Duodenal mucosa (tissue), 2 donors: ENCODE results near the gene C14orf180.

Experiments used
- H3K27ac ChIP-seq: one replicate; pipeline ENCODE4 v1.7.0; 2013; ENCODE audit warnings: low read depth, low read length
- H3K27me3 ChIP-seq, 2 donors: one replicate each; pipeline ENCODE4 v1.7.0; 2013; ENCODE audit warnings: low read length in 2 of 2, control low read depth in 1 of 2; ENCODE audit not compliant: insufficient read depth in 2 of 2, control insufficient read depth in 1 of 2
- H3K36me3 ChIP-seq, 2 donors: one replicate each; pipeline ENCODE4 v1.7.0; 2013; ENCODE audit warnings: low read length in 2 of 2, control low read depth in 1 of 2; ENCODE audit not compliant: insufficient read depth in 2 of 2, control insufficient read depth in 1 of 2
- H3K4me1 ChIP-seq, 2 donors: one replicate each; pipeline ENCODE4 v1.7.0; 2013; ENCODE audit warnings: low read length in 2 of 2, control low read depth in 1 of 2; ENCODE audit not compliant: insufficient read depth in 2 of 2, control insufficient read depth in 1 of 2
- H3K4me3 ChIP-seq, 2 donors: one replicate each; pipeline ENCODE4 v1.7.0; 2013; ENCODE audit warnings: low read length in 2 of 2, low read depth in 1 of 2
- H3K9ac ChIP-seq, 2 donors: one replicate each; pipeline ENCODE4 v1.7.0; 2013; ENCODE audit warnings: low read length in 2 of 2, low read depth in 1 of 2
- H3K9me3 ChIP-seq, 2 donors: one replicate each; pipeline ENCODE4 v1.7.0; 2013; ENCODE audit warnings: low read length in 2 of 2, control low read depth in 1 of 2; ENCODE audit not compliant: control insufficient read depth in 1 of 2

Gene C14orf180

DNA sequence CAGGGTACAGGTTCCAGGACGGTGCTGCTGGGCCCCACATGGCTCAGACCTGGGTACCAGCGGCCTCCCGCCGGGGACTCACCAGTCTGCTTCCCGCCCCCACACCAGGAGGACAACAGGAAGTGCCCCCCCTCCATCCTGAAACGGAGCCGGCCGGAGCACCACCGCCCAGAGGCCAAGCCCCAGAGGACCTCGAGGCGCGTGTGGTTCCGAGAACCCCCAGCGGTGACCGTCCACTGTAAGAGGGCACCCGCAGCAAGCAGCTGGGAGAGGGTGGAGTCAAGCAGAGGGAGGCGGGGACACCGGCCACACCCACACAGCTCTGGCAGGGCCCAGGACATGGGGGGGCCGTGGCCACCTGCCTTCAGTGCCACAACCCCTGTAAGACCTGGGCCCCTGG is 8.1 kb downstream of the C14orf180 start:
- Histone ChIP-seq H3K4me3 (no peak overlapping the region), H3K27me3 (peaks cover 0 to 4% of the 10 kb centered on the region in 2 donors), H3K9ac (no peak overlapping the region), H3K27ac (no peak overlapping the region), H3K9me3 (no peaks in the 10 kb centered on the region), H3K4me1 (no peaks in the 10 kb centered on the region), H3K36me3 (no peaks in the 10 kb centered on the region)

DNA sequence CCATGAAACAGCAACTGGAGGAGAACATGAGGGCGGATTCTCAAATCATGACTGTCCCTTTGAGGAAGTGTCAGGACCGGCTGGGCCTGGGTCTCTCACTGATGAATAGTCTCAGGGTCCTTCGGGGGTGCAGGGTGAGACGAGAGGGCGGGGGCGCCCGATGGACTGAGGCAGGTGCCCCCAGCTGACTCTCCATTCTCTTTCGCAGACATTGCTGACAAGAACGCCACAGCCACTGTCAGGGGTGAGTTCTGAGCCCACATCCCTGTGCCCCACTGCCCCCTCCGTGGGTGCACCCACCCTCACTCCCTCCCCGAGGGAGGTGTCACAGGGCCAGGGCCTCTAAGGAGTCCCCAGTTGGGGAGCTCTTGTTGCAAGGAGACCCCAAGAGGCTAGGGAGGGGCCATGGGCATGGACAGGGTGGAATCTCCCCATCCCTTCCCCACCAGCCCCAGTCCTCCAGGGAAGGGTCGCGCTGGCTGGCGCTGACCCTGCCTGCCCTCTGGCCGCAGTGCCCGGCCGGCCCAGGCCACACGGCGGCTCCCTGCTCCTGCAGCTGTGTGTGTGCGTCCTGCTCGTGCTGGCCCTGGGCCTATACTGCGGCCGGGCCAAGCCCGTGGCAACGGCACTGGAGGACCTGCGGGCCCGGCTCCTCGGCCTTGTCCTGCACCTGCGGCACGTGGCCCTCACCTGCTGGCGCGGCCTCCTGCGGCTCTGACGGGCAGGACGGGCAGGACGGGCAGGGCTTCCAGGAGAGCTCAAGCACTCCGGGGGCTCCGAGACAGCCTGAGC is 8.7 kb downstream of the C14orf180 start:
- H3K36me3 ChIP-seq: no peaks in the 10 kb centered on the region
- H3K4me1 ChIP-seq: no peaks in the 10 kb centered on the region
- H3K4me3 ChIP-seq: no peak overlapping the region
- H3K9me3 ChIP-seq: no peaks in the 10 kb centered on the region
- peaks cover 0 to 3% of the 10 kb centered on the region in 2 donors for H3K27me3 ChIP-seq
- no peak overlapping the region for H3K9ac ChIP-seq
- no peak overlapping the region for H3K27ac ChIP-seq

DNA sequence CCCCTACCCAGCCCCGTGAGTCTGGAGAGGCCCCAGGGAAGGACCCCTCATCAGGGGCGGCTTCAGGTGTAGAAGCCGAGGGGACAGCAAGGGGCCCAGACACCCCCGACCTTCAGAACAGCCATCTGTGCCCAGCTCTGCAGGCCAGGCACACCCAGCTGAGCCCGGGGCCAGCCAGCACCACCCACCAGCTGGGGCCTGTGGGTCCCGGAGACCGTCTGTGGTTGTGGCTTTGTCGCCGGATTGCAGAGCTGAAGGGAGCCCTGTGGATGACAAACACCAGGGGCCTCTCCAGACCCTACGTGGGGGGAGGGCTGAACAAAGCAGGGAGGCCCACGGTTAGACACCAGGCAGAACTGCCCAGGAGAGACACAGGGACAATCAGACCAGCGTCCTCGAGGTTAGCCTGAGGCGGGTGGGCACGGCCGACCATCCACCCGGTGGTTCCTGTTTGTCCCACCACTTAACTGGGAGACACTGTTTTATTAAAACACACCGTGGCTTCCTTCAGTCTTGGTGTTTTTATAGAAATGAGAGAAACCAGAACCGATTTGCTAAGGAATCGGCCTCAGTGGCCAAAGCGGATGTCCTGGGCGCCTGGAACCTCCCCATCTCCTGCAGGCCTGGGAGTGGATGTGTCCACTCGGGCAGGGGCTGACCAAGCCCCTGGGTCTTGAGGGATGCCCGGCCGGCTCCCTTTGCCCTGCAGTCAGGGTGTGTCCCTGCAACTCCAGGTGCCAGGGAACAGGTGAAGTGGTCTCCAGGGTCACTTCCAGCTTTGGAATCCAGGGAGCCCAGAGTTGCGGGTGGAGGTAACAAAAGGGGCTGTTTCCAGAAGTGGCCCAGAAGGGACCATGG is 10.0 kb downstream of the C14orf180 start:
- H3K4me3 ChIP-seq: no peak overlapping the region
- H3K4me1 ChIP-seq: no peaks in the 10 kb centered on the region
- no peaks in the 10 kb centered on the region for H3K9me3 ChIP-seq
- H3K27me3 ChIP-seq: no peaks in the 10 kb centered on the region
- H3K36me3 ChIP-seq: no peaks in the 10 kb centered on the region
- no peak overlapping the region for H3K9ac ChIP-seq
- H3K27ac ChIP-seq: no peak overlapping the region

DNA sequence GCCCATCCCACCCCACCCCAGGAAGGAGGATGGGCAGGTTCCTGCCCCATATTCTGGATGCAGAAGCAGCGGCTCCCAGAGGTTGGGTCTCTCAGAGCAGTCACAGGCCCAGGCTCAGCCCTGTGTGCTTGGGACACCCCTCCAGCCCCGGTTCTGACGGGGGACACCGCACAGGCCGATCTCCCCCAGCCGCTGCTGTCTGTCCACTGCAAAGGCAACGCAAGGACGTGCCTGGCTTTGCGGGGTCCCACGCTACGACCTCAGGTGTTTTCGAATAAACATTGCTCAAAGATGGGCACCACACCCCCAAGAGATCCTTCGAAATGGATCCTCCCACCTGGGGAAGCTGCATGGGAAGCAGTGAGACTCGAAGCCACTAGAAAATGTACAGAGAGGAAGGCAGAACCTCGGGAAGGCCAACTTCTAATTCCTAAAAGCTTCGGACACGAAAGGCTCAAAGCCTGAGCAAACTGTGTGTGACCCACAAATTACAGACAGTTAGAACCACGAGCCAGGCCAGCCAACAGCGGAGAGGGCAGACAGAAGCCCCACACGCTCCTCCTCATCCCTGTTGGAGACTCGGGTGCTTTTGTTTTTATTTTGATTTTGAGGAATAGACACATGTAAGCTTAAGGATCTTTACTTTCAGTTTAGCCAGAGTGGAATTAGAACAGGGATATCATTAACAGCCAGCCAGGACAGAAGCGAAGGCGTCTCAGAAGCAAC is 10.8 kb downstream of the C14orf180 start:
- H3K27ac ChIP-seq: no peak overlapping the region
- no peaks in the 10 kb centered on the region for H3K9me3 ChIP-seq
- H3K27me3 ChIP-seq: no peaks in the 10 kb centered on the region
- H3K9ac ChIP-seq: no peak overlapping the region
- no peaks in the 10 kb centered on the region for H3K4me1 ChIP-seq
- no peak overlapping the region for H3K4me3 ChIP-seq
- no peaks in the 10 kb centered on the region for H3K36me3 ChIP-seq

DNA sequence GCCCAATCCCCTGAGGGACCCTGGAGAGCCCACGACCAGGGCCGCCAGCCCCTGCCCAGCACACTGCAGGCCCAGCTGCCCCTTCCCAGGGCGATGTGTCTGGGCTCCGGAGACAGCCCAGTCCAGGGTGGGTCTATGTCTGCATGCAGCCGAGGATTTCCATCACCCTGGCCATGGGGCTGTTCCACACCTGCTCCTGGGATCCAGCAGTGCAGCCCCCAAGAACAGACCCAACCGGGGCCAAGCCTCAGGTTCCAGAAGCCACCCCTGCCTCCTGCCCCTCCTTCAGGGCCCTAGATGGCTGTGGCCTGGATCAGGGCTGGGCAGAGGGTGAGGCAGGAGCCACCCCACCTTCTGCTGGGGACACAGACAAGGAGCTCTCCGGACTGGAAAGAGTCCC is 11.5 kb downstream of the C14orf180 start:
- no peaks in the 10 kb centered on the region for H3K4me1 ChIP-seq
- no peak overlapping the region for H3K27ac ChIP-seq
- no peak overlapping the region for H3K4me3 ChIP-seq
- no peaks in the 10 kb centered on the region for H3K36me3 ChIP-seq
- H3K9ac ChIP-seq: no peak overlapping the region
- H3K9me3 ChIP-seq: no peaks in the 10 kb centered on the region
- H3K27me3 ChIP-seq: no peaks in the 10 kb centered on the region

DNA sequence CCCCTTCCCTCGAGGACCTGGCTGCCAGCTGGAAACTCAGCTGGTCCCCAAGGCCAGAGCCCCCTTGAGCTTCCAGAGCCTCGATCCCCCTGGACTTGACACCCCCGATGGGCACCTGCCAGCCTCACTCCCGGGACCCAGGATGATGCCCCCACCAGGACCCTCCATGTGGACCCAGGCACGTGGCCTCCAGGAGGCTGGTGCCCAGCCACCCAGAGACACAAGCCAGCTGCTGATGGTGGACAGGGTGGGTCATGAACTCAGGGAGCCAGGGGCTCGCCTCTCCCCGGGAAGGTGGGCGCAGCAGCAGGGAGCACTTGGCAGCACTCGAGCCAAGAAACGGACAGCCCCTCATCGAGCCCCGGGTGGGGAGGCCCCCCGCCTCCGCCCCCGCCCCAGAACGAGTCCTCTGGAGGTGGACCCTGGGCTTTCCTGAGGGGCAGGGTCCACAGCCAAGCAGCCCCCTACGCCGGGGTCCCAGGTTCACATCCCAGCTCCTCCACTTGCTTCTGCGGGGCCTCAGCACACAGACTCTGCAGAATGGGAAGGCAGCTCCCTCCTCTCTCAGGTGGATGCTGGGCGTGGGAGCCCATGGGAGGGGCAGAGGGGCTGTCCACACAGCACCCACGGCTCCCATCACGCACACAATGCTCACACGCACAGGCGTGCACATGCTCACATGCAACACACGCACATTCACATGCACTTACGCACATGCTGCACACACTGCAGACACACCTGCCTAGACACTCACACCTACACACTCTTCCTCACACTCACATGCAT is 12.1 kb downstream of the C14orf180 start:
- Histone ChIP-seq H3K27ac (no peak overlapping the region), H3K36me3 (no peaks in the 10 kb centered on the region), H3K4me1 (no peaks in the 10 kb centered on the region), H3K9me3 (no peaks in the 10 kb centered on the region), H3K27me3 (no peaks in the 10 kb centered on the region), H3K9ac (no peak overlapping the region), H3K4me3 (no peak overlapping the region)

DNA sequence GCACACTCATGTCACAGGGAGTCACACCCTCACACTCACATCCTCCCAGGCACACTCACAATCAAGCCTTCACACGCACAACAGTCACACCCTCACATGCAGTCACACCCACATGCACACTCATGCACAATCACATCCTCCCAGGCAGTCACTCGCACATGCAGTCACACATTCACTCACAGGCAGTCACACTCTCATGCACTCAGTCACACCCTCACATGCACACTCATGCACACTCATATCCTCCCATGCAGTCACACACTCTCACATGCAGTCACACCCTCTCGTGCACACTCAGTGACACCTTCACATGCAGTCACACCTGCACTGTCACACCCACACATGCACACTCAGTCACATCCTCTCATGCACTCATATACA is 12.7 kb downstream of the C14orf180 start:
- Histone ChIP-seq H3K4me3 (no peak overlapping the region), H3K4me1 (no peaks in the 10 kb centered on the region), H3K9me3 (no peaks in the 10 kb centered on the region), H3K36me3 (no peaks in the 10 kb centered on the region), H3K27me3 (no peaks in the 10 kb centered on the region), H3K27ac (no peak overlapping the region), H3K9ac (no peak overlapping the region)

DNA sequence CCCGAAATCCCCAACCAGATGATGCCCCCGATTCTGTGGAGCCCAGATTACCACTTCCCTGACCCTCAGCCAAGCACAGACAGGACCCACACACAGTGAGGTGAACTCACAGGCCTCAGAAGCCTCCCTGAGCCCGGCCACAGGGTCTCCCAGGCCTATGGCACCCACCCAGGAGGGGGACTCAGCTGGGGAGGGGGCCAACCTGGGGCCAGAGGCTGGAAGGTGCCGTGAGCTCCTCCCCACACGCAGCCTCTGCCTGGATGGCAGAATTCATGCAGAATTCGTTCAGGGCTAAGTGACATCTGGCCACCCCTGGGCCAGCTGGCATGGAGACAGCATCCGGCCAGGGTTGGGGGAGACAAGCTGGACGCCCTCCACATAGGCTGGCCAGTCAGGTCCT is 13.2 kb downstream of the C14orf180 start:
- Histone ChIP-seq H3K9ac (no peak overlapping the region), H3K27me3 (no peaks in the 10 kb centered on the region), H3K27ac (no peak overlapping the region), H3K9me3 (no peaks in the 10 kb centered on the region), H3K4me1 (no peaks in the 10 kb centered on the region), H3K36me3 (no peaks in the 10 kb centered on the region), H3K4me3 (no peak overlapping the region)

DNA sequence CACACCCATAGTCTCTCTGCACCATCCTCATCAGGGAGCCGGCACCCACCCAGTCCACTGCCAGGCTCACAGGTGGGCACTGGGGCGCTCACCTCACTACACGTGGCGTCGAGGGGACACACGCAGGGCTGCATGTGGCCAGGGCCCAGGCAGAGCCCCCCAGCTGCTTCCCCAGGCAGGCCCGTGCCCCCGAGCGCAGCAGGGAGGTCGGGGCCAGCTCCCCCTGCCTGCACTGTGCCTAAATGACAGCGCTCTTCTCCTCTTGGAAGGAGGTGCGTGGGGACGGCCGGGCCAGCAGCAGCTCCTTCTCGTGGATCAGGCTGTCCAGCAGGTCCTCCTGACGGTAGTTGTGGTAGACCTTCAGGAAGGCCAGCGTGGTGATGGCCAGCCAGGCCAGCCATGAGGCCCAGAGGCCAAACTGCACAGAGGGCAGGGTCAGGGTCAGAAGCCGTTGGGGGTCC is 13.7 kb downstream of the C14orf180 start:
- no peaks in the 10 kb centered on the region for H3K9me3 ChIP-seq
- no peaks in the 10 kb centered on the region for H3K4me1 ChIP-seq
- H3K27me3 ChIP-seq: no peaks in the 10 kb centered on the region
- H3K9ac ChIP-seq: no peak overlapping the region
- H3K36me3 ChIP-seq: no peaks in the 10 kb centered on the region
- H3K4me3 ChIP-seq: no peak overlapping the region
- no peak overlapping the region for H3K27ac ChIP-seq
